Right lobe of liver (tissue), 6 donors: ENCODE data around the gene SET. TPM values are rescaled to one million over a fixed set of nuclear protein-coding genes. Genes with fewer than 3 reads are reported as not detected.

Source experiments
- ATAC-seq, 4 donors: fragments of 200-7000 bp; cut with Tn5 transposase; one replicate each; pipeline ENCODE4 v1.9.1; 2020; ENCODE audit warnings: mild to moderate bottlenecking in 4 of 4, moderate library complexity in 4 of 4
- DNase-seq, 3 donors: peaks; one replicate each; pipeline ENCODE4 v3.0.0-alpha.2; 2020
- H3K27ac ChIP-seq, 3 donors: fragments of 200-600 bp; one replicate each; pipeline ENCODE4 v1.8.0; 2022
- H3K27me3 ChIP-seq, 2 donors: fragments of 200-600 bp; one replicate each; pipeline ENCODE4 v1.8.0; 2022
- H3K36me3 ChIP-seq, 4 donors: fragments of 200-600 bp; sonication (generic) in 1 of 4; one replicate each; pipeline versions ENCODE4 v1.5.1 to v1.8.0; 2017 to 2022; ENCODE audit warnings: control low read depth in 1 of 4
- H3K4me1 ChIP-seq, 4 donors: fragments of 200-600 bp; sonication (generic) in 1 of 4; one replicate each; pipeline versions ENCODE4 v1.5.1 to v1.8.0; 2017 to 2022; ENCODE audit warnings: control low read depth in 1 of 4
- H3K4me3 ChIP-seq, 3 donors: fragments of 200-600 bp; one replicate each; pipeline ENCODE4 v1.8.0; 2022
- H3K9me3 ChIP-seq, 4 donors: fragments of 200-600 bp; sonication (generic) in 1 of 4; one replicate each; pipeline versions ENCODE4 v1.5.1 to v1.8.0; 2017 to 2022; ENCODE audit warnings: control low read depth in 1 of 4
- POLR2A ChIP-seq: fragments of 450-650 bp; IDR thresholded peaks from one replicate; pipeline ENCODE4 v1.6.1; 2017; ENCODE audit warnings: antibody characterized with exemption, mild to moderate bottlenecking
- WGBS: methylation state at CpG from one replicate; pipeline ENCODE4 v1.1.6; 2018; ENCODE audit warnings: low coverage, low lambda C conversion rate; ENCODE audit not compliant: insufficient coverage; ENCODE audit errors: missing lambda C conversion rate; 5-methylcytosine and 5-hydroxymethylcytosine counted together
- intact Hi-C, 2 donors: fragments of 100-400 bp; cut with DNase I; formaldehyde crosslinking; loops; one replicate each; pipeline versions ENCODE4 v1.11.2 to v1.14.1; 2022
- total RNA-seq, 6 experiments: library from RNA; depleted of rRNA in 2 of 6; stranded (reverse); fragments of >200 nt in 2 of 6; fragmentation: NEBNext Ultra II Directional in 3 of 6; extraction: Animal tissue kit (Norgen Biotek cat#: 25700) in 3 of 6; gene quantifications; one replicate each; pipeline versions ENCODE4 v1.1.0 to v1.2.4, GENCODE V29; 2016 to 2023
- TF ChIP-seq, protein P1 (sequence below), 4 donors: fragments of 200-600 bp in 3 of 4; fragments of 450-650 bp in 1 of 4; IDR thresholded peaks; one replicate each; pipeline versions ENCODE4 v1.5.1 to v1.8.0; 2016 to 2022; ENCODE audit warnings: antibody characterized with exemption in 4 of 4, mild to moderate bottlenecking in 2 of 4
- donor health status: DM: no; HTN: yes; CAD: no.
- donor health status: DM: no; HTN: no; CAD: no.
- donor health status: DM: no; HTN: no; CAD: no.
- donor health status: DM: no; HTN: yes; CAD: no.
- donor health status: DM: no; HTN: yes; CAD: no.

SET gene
- total RNA-seq, 6 experiments from 2014 or later, result 57.4 to 110 (median 82.6) TPM

- no peaks in the 10 kb centered on the region for H3K4me1 ChIP-seq
- H3K27ac ChIP-seq, result no peak overlapping the region
- intact Hi-C loops, result no loop called here
- H3K36me3 ChIP-seq, result no peaks in the 10 kb centered on the region
- WGBS, result 93% methylated on average over 2 of the region's 4 CpGs
- DNase-seq (peak in 1 of 3 donors; percentile 7), ATAC-seq (no peak)
- H3K4me3 ChIP-seq, result no peak overlapping the region
- H3K9me3 ChIP-seq, result no peaks in the 10 kb centered on the region
- TF ChIP-seq, protein P1, sequence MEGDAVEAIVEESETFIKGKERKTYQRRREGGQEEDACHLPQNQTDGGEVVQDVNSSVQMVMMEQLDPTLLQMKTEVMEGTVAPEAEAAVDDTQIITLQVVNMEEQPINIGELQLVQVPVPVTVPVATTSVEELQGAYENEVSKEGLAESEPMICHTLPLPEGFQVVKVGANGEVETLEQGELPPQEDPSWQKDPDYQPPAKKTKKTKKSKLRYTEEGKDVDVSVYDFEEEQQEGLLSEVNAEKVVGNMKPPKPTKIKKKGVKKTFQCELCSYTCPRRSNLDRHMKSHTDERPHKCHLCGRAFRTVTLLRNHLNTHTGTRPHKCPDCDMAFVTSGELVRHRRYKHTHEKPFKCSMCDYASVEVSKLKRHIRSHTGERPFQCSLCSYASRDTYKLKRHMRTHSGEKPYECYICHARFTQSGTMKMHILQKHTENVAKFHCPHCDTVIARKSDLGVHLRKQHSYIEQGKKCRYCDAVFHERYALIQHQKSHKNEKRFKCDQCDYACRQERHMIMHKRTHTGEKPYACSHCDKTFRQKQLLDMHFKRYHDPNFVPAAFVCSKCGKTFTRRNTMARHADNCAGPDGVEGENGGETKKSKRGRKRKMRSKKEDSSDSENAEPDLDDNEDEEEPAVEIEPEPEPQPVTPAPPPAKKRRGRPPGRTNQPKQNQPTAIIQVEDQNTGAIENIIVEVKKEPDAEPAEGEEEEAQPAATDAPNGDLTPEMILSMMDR (IDR thresholded peaks at IDR 0.05), result no peak
- TF ChIP-seq POLR2A, result no peak
- H3K27me3 ChIP-seq, result no peaks in the 10 kb centered on the region
These were observed 13.6 kb upstream of the SET start for GRCh38 chr9:128675382-128675781.

DNA sequence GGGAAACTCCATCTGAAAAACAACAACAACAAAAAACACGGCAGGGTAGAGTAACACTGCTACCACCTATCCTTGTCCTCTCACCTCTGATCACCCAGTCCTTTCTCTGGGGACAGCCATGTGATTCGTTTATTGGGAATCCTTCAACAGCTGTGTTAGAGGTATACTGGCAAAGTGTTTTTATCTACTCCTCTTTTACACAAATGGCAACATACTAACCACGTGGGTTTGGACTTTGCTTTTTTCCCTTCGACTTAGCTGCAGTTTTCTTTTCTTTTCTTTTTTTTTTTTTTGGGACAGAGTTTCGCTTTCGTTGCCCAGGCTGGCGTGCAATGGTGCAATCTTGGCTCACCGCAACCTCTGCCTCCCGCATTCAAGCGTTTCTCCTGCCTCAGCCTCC, 11.2 kb upstream of the SET start:
- H3K27me3 ChIP-seq, result no peaks in the 10 kb centered on the region
- 25% methylated on average over 10 of the region's 10 CpGs for WGBS
- intact Hi-C loops, result no loop called here
- peak; percentile 81 to 87 (median 84) for ATAC-seq
- H3K9me3 ChIP-seq, result no peaks in the 10 kb centered on the region
- H3K4me1 ChIP-seq, result no peaks in the 10 kb centered on the region
- TF ChIP-seq, protein P1 (IDR thresholded peaks at IDR 0.05), result no peak
- no peak for TF ChIP-seq POLR2A
- peak overlapping the region; percentile 11 to 49 (median 38) for H3K4me3 ChIP-seq
- peak in 2 of 3 donors; percentile 53 to 62 for DNase-seq
- H3K36me3 ChIP-seq, result no peaks in the 10 kb centered on the region
- peak overlapping the region in 2 of 3 donors; percentile 79 to 85 for H3K27ac ChIP-seq

DNA sequence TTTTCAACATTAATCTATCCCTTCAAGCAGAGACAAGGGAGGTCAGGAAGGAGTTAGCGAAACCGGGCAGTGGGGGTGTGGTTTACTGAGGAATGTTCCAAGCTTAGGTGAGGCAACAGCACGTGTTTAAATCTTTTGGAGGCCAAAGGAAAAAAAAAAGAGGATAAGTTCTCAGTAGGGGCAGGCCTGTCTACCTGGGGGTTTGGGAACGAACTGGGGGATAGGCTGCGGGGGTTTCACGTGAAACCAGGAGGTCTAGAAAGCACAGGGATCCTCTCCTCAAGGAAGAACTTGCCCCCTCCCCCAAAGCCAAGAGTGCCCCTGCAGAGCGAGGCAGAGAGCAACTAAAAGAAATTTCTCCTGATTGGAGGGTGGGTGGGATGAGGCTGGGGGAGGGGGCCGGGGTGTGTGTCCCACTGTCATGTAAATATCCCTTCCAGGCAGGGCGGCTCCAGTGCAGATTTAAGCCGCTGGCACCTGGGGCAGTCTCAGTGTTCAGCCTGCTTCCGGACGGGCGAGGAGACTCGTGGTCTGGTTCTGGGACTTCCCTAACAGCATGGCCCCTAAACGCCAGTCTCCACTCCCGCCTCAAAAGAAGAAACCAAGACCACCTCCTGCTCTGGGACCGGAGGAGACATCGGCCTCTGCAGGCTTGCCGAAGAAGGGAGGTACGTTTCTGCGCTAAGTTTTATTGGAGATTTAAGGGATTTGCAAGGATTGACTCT, 5.5 kb upstream of the SET start:
- TF ChIP-seq POLR2A, result no peak
- TF ChIP-seq, protein P1 (IDR thresholded peaks at IDR 0.05), result no peak
- Histone ChIP-seq H3K4me3 (peak overlapping the region; percentile 62 to 74 (median 70)), H3K36me3 (no peaks in the 10 kb centered on the region), H3K9me3 (no peaks in the 10 kb centered on the region), H3K4me1 (peaks cover 0 to 25% (median 7%) of the 10 kb centered on the region in 4 donors), H3K27me3 (no peaks in the 10 kb centered on the region), H3K27ac (peak overlapping the region; percentile 85 to 89 (median 88))
- intact Hi-C loops, result no loop called here
- 2% methylated on average over 17 of the region's 21 CpGs for WGBS
- DNase-seq, result peak; percentile 67 to 75 (median 71)
- peak; percentile 49 to 61 (median 52) for ATAC-seq

DNA sequence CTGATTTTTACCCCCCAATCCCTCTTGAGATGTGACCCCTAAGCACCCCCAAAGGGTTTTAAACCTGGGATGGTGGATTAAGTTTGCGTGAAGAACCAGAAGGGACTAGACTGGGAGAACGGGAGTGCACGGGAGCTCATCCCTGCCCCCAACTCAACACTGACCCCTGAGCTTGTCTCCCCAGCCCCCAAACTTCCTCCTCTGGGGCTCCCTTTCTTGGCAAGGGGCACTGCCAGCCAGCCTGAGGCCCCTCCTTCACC, 5.0 kb upstream of the SET start:
- peaks cover 0 to 25% (median 7%) of the 10 kb centered on the region in 4 donors for H3K4me1 ChIP-seq
- WGBS, result 0% methylated on average over 3 of the region's 3 CpGs

More for the DNA sequence above, 5.0 kb upstream of the SET start:
- intact Hi-C loops, result no loop called here
- Histone ChIP-seq H3K27ac (peak overlapping the region; percentile 85 to 89 (median 88)), H3K9me3 (no peaks in the 10 kb centered on the region), H3K4me3 (peak overlapping the region; percentile 62 to 74 (median 70)), H3K36me3 (no peaks in the 10 kb centered on the region), H3K27me3 (no peaks in the 10 kb centered on the region)
- ATAC-seq (peak; percentile 1 to 11 (median 8)), DNase-seq (no peak)
- no peak for TF ChIP-seq POLR2A
- TF ChIP-seq, protein P1 (IDR thresholded peaks at IDR 0.05), result no peak
